ENCODE data around the gene CHTF8. TPM values are rescaled to one million over a fixed set of nuclear protein-coding genes. Genes with fewer than 3 reads are reported as not detected.

CHTF8 gene
- polyA plus RNA-seq, 3 donors = 143 to 177 (median 160) TPM

GRCh38 chr16:69072640-69072974, 59.8 kb downstream of the CHTF8 start:
- no peak for DNase-seq (ENCODE audit: extremely low read depth in 1 of 11, low read depth in 9 of 11, low spot score in 4 of 11)

DNA sequence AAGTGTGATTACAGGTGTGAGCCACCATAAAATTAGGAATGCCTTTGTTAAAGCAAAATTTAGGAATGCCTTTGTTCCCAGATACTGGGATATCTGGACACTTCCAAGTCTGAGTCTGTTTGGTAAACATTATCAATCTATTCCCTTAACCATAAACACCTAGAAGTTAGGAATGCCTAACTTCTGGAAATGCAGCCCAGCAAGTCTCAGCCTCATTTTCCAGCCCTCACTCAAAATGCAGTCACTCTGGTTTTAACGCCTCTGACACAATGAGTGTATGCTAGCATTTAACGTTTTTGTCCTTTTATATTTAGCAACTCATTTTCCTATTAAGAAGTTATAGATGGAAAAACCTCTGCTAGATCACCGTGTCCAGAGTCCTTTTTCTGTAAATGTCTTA, 61.4 kb downstream of the CHTF8 start:
- DNase-seq (ENCODE audit: extremely low read depth in 1 of 11, low read depth in 9 of 11, low spot score in 4 of 11) = no peak

DNA sequence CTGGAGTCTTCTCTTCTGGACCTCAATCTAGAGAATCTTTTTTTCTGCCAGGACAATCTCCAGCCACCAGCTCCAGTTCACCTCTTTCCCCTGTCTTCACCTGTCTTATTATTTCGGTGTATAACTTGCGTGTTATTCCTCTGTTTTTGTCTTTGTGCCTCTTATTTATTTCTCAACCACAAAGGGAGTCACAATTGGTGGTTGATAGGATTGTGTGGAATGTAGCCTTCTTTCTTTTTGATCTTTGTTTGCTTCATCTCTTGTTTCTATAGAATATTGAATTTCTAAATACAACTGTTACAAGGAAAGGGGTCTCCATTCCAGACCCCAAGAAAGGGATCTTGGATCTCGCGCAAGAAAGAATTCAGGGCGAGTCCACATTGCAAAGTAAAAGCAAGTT, 62.9 kb downstream of the CHTF8 start:
- no peak for DNase-seq (ENCODE audit: extremely low read depth in 1 of 11, low read depth in 9 of 11, low spot score in 4 of 11)

Other genes with a start within 250 kb of the CHTF8 start
- 1 to 10 TPM; 2.9 to 4.1 (median 3.1) TPM for gene HAS3, start 26.9 kb downstream of the CHTF8 start, polyA plus RNA-seq (ENCODE audit: insufficient read length in 3 of 3)
- 10 to 100 TPM; 57.3 to 69.2 (median 59.6) TPM for gene UTP4, start 61 bp upstream of the CHTF8 start, polyA plus RNA-seq (ENCODE audit: insufficient read length in 3 of 3)
- 10 to 100 TPM; 11.5 to 13.2 (median 12.9) TPM for gene SNTB2, start 54.6 kb upstream of the CHTF8 start, polyA plus RNA-seq (ENCODE audit: insufficient read length in 3 of 3)
- gene VPS4A, start 178.8 kb upstream of the CHTF8 start, polyA plus RNA-seq (ENCODE audit: insufficient read length in 3 of 3) = 10 to 100 TPM; 43.1 to 52.5 (median 47.6) TPM
- 1 to 10 TPM; 3.6 to 7.6 (median 5.6) TPM for gene PDF, start 198.0 kb upstream of the CHTF8 start, polyA plus RNA-seq (ENCODE audit: insufficient read length in 3 of 3)
- 10 to 100 TPM; 31.8 to 35.8 (median 32.8) TPM for gene COG8, start 207.0 kb upstream of the CHTF8 start, polyA plus RNA-seq (ENCODE audit: insufficient read length in 3 of 3)
- 10 to 100 TPM; 29.5 to 39.7 (median 33.1) TPM for gene NIP7, start 207.2 kb upstream of the CHTF8 start, polyA plus RNA-seq (ENCODE audit: insufficient read length in 3 of 3)
- 1 to 10 TPM; 2.7 to 3.9 (median 3.0) TPM for gene TMED6, start 219.2 kb upstream of the CHTF8 start, polyA plus RNA-seq (ENCODE audit: insufficient read length in 3 of 3)